Ishikawa (cell line): ENCODE data around the gene ST6GALNAC6.

Experiments
- CREB1 ChIP-seq: IDR thresholded peaks from 2 replicates; pipeline ENCODE4 v1.6.1; 2012; ENCODE audit warnings: low read depth
- EP300 ChIP-seq: IDR thresholded peaks from 2 replicates; pipeline ENCODE4 v1.6.1; 2012; ENCODE audit warnings: borderline replicate concordance
- NFIC ChIP-seq: IDR thresholded peaks from 2 replicates; pipeline ENCODE4 v1.6.1; 2012
- RAD21 ChIP-seq: IDR thresholded peaks from 2 replicates; pipeline ENCODE4 v1.6.1; 2012; ENCODE audit warnings: low read depth
- TAF1 ChIP-seq: IDR thresholded peaks from 2 replicates; pipeline ENCODE4 v1.6.1; 2012; ENCODE audit warnings: low read depth, mild to moderate bottlenecking
- TEAD4 ChIP-seq: IDR thresholded peaks from 2 replicates; pipeline ENCODE4 v1.6.1; 2012
- USF1 ChIP-seq: IDR thresholded peaks from 2 replicates; pipeline ENCODE4 v1.6.1; 2012
- ZBTB7A ChIP-seq: IDR thresholded peaks from 2 replicates; pipeline ENCODE4 v1.6.1; 2012; ENCODE audit warnings: low read depth
- TF ChIP-seq, protein P1 (sequence below): IDR thresholded peaks from 2 replicates; pipeline ENCODE4 v1.6.1; 2012; ENCODE audit warnings: low read depth, mild to moderate bottlenecking
- TF ChIP-seq, protein P2 (sequence below): IDR thresholded peaks from 2 replicates; pipeline ENCODE4 v1.6.1; 2012

- TF ChIP-seq, protein P1, sequence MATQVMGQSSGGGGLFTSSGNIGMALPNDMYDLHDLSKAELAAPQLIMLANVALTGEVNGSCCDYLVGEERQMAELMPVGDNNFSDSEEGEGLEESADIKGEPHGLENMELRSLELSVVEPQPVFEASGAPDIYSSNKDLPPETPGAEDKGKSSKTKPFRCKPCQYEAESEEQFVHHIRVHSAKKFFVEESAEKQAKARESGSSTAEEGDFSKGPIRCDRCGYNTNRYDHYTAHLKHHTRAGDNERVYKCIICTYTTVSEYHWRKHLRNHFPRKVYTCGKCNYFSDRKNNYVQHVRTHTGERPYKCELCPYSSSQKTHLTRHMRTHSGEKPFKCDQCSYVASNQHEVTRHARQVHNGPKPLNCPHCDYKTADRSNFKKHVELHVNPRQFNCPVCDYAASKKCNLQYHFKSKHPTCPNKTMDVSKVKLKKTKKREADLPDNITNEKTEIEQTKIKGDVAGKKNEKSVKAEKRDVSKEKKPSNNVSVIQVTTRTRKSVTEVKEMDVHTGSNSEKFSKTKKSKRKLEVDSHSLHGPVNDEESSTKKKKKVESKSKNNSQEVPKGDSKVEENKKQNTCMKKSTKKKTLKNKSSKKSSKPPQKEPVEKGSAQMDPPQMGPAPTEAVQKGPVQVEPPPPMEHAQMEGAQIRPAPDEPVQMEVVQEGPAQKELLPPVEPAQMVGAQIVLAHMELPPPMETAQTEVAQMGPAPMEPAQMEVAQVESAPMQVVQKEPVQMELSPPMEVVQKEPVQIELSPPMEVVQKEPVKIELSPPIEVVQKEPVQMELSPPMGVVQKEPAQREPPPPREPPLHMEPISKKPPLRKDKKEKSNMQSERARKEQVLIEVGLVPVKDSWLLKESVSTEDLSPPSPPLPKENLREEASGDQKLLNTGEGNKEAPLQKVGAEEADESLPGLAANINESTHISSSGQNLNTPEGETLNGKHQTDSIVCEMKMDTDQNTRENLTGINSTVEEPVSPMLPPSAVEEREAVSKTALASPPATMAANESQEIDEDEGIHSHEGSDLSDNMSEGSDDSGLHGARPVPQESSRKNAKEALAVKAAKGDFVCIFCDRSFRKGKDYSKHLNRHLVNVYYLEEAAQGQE = no peak
- TF ChIP-seq RAD21 (no peak), TAF1 (no peak), ZBTB7A (no peak), NFIC (no peak), USF1 (no peak), EP300 (no peak), TEAD4 (no peak), CREB1 (no peak)
- TF ChIP-seq, protein P2, sequence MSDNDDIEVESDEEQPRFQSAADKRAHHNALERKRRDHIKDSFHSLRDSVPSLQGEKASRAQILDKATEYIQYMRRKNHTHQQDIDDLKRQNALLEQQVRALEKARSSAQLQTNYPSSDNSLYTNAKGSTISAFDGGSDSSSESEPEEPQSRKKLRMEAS = no peak
These were observed 25.5 kb upstream of the ST6GALNAC6 start for GRCh38 chr9:127924736-127925444.
